Activated CD8-positive, alpha-beta memory T cell treated with anti-CD3 and anti-CD28 coated beads, Interleukin-2, amount 10 ng/mL, durations not matched to agents 7 days and 5 days (primary cell): ENCODE data around the gene KIAA1755. TPM values are rescaled to one million over a fixed set of nuclear protein-coding genes. Genes with fewer than 3 reads are reported as not detected.

Source experiments
- ATAC-seq: fragments of 150-1000 bp; cut with Tn5 transposase; one replicate; pipeline ENCODE4 v1.10.0; 2021; ENCODE audit warnings: moderate library complexity
- CTCF ChIA-PET: fragments of 350-600 bp; sonication (Branson Sonifier 250); formaldehyde crosslinking; loops from one replicate; lab custom pipeline; 2021; ENCODE audit warnings: antibody characterized with exemption; lab: Charles Lee
- DNase-seq: peaks from one replicate; pipeline ENCODE4 v3.0.0-alpha.2; 2020
- H3K27ac Mint-ChIP-seq: one replicate; pipeline ENCODE4 v1.8.0; 2021; ENCODE audit warnings: mild to moderate bottlenecking, mixed read lengths
- H3K27me3 Mint-ChIP-seq: one replicate; pipeline ENCODE4 v1.8.0; 2021; ENCODE audit warnings: mixed read lengths
- H3K36me3 Mint-ChIP-seq: one replicate; pipeline ENCODE4 v1.8.0; 2021; ENCODE audit warnings: mild to moderate bottlenecking, mixed read lengths
- H3K4me1 Mint-ChIP-seq: one replicate; pipeline ENCODE4 v1.8.0; 2021; ENCODE audit warnings: mixed read lengths
- H3K4me3 Mint-ChIP-seq: one replicate; pipeline ENCODE4 v1.8.0; 2021; ENCODE audit warnings: mild to moderate bottlenecking, moderate library complexity, mixed read lengths
- H3K9me3 Mint-ChIP-seq: one replicate; pipeline ENCODE4 v1.8.0; 2022; ENCODE audit warnings: low read depth, mixed read lengths
- total RNA-seq, 2 experiments: library from RNA; stranded (reverse); gene quantifications; one replicate each; pipeline ENCODE4 v1.2.3, GENCODE V29; 2021

KIAA1755 gene, protein sequence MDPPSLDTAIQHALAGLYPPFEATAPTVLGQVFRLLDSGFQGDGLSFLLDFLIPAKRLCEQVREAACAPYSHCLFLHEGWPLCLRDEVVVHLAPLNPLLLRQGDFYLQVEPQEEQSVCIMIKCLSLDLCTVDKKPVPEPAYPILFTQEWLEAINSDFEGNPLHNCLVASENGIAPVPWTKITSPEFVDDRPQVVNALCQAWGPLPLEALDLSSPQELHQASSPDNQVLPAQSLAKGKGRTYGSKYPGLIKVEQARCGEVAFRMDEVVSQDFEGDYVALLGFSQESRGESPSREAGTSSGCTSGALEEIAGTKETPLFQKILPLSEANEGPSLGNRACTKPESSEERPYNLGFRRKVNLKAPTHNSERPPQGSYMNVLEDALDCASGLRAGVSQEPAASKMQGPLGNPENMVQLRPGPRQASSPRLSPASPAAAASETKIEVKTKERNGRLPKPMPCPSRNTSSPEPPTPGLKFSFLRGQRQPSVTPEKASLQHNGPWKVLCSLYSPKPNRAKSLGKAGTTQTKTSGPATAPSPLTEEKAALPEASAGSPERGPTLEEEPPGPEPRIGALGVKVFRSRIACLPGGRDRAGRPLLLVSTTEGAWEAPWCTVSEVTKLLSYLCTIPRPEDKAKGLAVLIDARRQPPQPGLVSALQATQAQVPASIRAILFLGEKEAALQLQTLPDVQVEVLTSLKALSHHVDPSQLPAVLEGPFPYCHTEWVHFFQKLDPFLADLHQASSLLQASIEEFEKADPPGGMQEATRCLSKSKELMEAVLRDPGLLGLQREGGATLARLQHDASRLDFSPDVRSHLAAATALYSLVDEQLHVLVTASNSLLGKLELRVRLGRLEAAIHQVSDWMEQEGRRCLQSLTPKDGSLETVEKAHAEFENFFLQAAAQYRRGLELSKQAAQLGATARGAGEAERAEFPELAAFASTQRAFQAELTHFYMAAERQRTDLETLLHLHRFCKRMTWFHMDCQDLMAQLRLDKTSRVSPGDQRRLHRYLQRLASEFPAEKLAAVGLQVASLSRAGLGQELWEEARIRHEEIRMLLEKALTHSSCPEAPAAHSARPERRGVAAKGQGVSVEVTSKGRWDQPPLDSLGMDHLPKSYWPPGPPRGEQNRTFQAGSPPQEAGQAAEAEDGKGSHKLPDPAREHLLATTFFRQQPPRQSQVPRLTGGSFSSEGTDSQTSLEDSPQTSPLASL
- total RNA-seq, result not detected

GRCh38 chr20:38260378-38261053 is at the start of gene KIAA1755:
Gene KIAA1755, minus strand, starts transcription at chr20:38260735. Its CDS starts 235 bp downstream, at chr20:38260500.
- H3K4me1 Mint-ChIP-seq, result no peaks in the 10 kb centered on the region
- no peak within 1 kb of the TSS for H3K4me3 Mint-ChIP-seq
- peaks cover 59% of the 10 kb centered on the region for H3K27me3 Mint-ChIP-seq
- H3K9me3 Mint-ChIP-seq, result no peaks in the 10 kb centered on the region
- DNase-seq (no peak), ATAC-seq (no peak)
- H3K27ac Mint-ChIP-seq, result no peak within 1 kb of the TSS
- H3K36me3 Mint-ChIP-seq, result no peaks in the 10 kb centered on the region
- CTCF ChIA-PET, result no interaction called here

DNA sequence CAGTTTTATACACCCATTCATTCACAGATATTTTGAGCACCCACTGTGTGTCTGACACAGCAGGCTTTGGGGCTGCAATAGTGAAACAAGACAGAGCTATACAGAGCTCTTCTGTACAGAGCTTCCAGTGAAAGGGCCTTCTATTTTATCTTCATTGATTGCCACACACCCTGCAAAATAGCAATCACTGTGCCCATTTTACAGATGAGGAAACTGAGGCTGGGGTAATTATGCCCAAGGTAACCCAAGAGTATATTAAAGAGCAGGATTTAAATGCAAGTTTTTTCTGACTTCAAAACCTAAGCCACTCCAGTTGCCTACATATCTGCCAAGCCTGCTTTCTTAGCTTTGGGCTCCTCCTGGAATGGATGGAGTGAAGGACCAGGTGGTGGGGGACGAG is 47.9 kb upstream of the KIAA1755 start:
- ATAC-seq, result no peak
- peaks cover 25% of the 10 kb centered on the region for H3K4me1 Mint-ChIP-seq
- H3K9me3 Mint-ChIP-seq, result no peaks in the 10 kb centered on the region
- H3K36me3 Mint-ChIP-seq, result no peaks in the 10 kb centered on the region
- peaks cover 46% of the 10 kb centered on the region for H3K27me3 Mint-ChIP-seq
- H3K27ac Mint-ChIP-seq, result no peak overlapping the region
- no peak overlapping the region for H3K4me3 Mint-ChIP-seq
- no peak for DNase-seq
- CTCF ChIA-PET, result interaction anchor here (0.6 to 0.8 kb wide), 2 partner anchors 48 to 89 kb away, joined by 3 read pairs; no protein-coding TSS in a partner anchor

DNA sequence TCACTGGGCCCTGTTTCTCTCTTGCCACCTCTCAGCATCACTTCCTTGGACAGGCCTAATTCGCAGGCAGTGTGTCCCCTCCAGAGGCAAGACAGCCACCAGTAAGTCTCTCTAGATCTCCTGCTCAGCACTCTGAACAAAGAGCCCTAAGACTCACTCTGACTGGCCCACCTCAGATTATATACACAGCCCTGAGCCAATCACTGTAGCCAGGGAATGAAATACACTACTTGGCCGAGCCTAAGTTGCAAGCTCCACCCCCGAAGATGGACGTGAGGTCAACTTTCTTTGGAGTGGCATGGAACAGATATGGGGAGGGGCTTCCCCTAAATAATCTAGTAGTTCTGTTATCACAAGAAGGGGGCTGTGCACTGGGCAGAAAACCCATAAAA is 47.5 kb upstream of the KIAA1755 start:
- Mint-ChIP-seq H3K27ac (no peak overlapping the region), H3K36me3 (no peaks in the 10 kb centered on the region), H3K9me3 (no peaks in the 10 kb centered on the region), H3K27me3 (peaks cover 50% of the 10 kb centered on the region), H3K4me3 (no peak overlapping the region), H3K4me1 (peaks cover 27% of the 10 kb centered on the region)
- ATAC-seq (no peak), DNase-seq (no peak)
- CTCF ChIA-PET, result interaction anchor here (0.8 kb wide), 1 partner anchor 48 kb away, joined by 3 read pairs; no protein-coding TSS in a partner anchor

GRCh38 chr20:38307371-38308046 is 47.0 kb upstream of the KIAA1755 start:
- H3K27me3 Mint-ChIP-seq, result peaks cover 55% of the 10 kb centered on the region
- H3K36me3 Mint-ChIP-seq, result no peaks in the 10 kb centered on the region
- DNase-seq (peak; percentile 44), ATAC-seq (no peak)
- no peaks in the 10 kb centered on the region for H3K9me3 Mint-ChIP-seq
- H3K27ac Mint-ChIP-seq, result no peak overlapping the region
- H3K4me3 Mint-ChIP-seq, result no peak overlapping the region
- CTCF ChIA-PET, result no interaction called here
- H3K4me1 Mint-ChIP-seq, result peaks cover 27% of the 10 kb centered on the region

GRCh38 chr20:38306379-38306778 is 45.8 kb upstream of the KIAA1755 start:
- Mint-ChIP-seq H3K27ac (no peak overlapping the region), H3K9me3 (no peaks in the 10 kb centered on the region), H3K36me3 (no peaks in the 10 kb centered on the region), H3K27me3 (peaks cover 56% of the 10 kb centered on the region), H3K4me1 (peaks cover 27% of the 10 kb centered on the region), H3K4me3 (no peak overlapping the region)
- DNase-seq (no peak), ATAC-seq (no peak)
- CTCF ChIA-PET, result no interaction called here

- Mint-ChIP-seq H3K27me3 (peaks cover 57% of the 10 kb centered on the region), H3K36me3 (no peaks in the 10 kb centered on the region), H3K9me3 (no peaks in the 10 kb centered on the region), H3K4me3 (no peak overlapping the region), H3K27ac (no peak overlapping the region), H3K4me1 (peaks cover 27% of the 10 kb centered on the region)
- CTCF ChIA-PET, result no interaction called here
- ATAC-seq, result no peak
- DNase-seq, result no peak
Measured at GRCh38 chr20:38305541-38305940, 45.0 kb upstream of the KIAA1755 start.

DNA sequence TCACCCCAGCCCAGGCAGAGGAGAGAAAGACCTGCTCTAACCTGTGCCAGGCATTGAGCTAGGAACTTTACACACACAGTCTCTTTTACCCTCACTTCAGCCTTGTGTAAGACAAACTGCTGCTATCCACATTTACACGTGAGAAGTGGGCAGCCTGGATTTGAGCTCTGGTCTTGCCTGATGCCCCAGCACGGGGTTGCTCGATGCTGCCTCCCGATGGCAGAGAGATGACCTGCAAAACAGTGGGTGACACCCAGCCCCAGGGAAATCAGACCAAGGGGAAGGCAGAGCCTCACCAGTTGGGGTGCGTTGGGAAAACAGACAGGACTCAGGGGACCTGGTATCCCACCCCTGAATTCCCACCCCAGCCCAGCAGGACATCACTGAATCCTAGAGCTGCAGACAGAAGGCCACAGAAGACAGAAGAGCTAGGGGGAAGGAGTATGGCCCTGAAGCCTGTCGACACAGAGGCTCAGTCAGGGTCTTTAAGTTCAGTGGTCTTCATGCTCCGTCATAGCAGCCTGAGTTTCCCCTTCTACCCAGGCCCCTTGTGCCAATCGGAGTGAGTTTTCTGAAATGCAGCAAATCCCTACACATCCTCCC is 44.4 kb upstream of the KIAA1755 start:
- no peaks in the 10 kb centered on the region for H3K9me3 Mint-ChIP-seq
- H3K27ac Mint-ChIP-seq, result no peak overlapping the region
- H3K36me3 Mint-ChIP-seq, result no peaks in the 10 kb centered on the region
- DNase-seq (peak; percentile 56), ATAC-seq (peak; percentile 42)
- peaks cover 27% of the 10 kb centered on the region for H3K4me1 Mint-ChIP-seq
- H3K4me3 Mint-ChIP-seq, result no peak overlapping the region
- CTCF ChIA-PET, result no interaction called here
- H3K27me3 Mint-ChIP-seq, result peaks cover 54% of the 10 kb centered on the region

- Mint-ChIP-seq H3K9me3 (no peaks in the 10 kb centered on the region), H3K27ac (no peak within 1 kb of the TSS), H3K27me3 (peaks cover 52% of the 10 kb centered on the region), H3K4me3 (no peak within 1 kb of the TSS), H3K4me1 (peaks cover 27% of the 10 kb centered on the region), H3K36me3 (no peaks in the 10 kb centered on the region)
- DNase-seq (no peak), ATAC-seq (peak; percentile 36)
- CTCF ChIA-PET, result interaction anchor here (1.4 kb wide), 1 partner anchor 79 kb away, joined by 4 read pairs; no protein-coding TSS in a partner anchor
Measured at GRCh38 chr20:38303908-38304379, 43.4 kb upstream of the KIAA1755 start, which contains the start of gene BPI. Gene BPI, plus strand, starts transcription at chr20:38304156. Its CDS starts 68 bp downstream, at chr20:38304224.

- no peak overlapping the region for H3K4me3 Mint-ChIP-seq
- CTCF ChIA-PET, result interaction anchor here (1.4 to 1.9 kb wide), 2 partner anchors 12 to 78 kb away, joined by 4 to 5 read pairs; no protein-coding TSS in a partner anchor
Measured at GRCh38 chr20:38302786-38303185, 42.3 kb upstream of the KIAA1755 start.

GRCh38 chr20:38301309-38301708 is 40.8 kb upstream of the KIAA1755 start:
- Mint-ChIP-seq H3K27me3 (peaks cover 48% of the 10 kb centered on the region), H3K4me3 (no peak overlapping the region), H3K36me3 (no peaks in the 10 kb centered on the region), H3K27ac (no peak overlapping the region), H3K4me1 (peaks cover 17% of the 10 kb centered on the region), H3K9me3 (no peaks in the 10 kb centered on the region)
- no peak for DNase-seq
- CTCF ChIA-PET, result interaction anchor here (1.9 kb wide), 1 partner anchor 10 kb away, joined by 5 read pairs; no protein-coding TSS in a partner anchor
- ATAC-seq, result no peak

More at GRCh38 chr20:38302786-38303185, 42.3 kb upstream of the KIAA1755 start:
- Mint-ChIP-seq H3K36me3 (no peaks in the 10 kb centered on the region), H3K27me3 (peaks cover 52% of the 10 kb centered on the region), H3K4me1 (peaks cover 22% of the 10 kb centered on the region), H3K27ac (no peak overlapping the region), H3K9me3 (no peaks in the 10 kb centered on the region)
- no peak for DNase-seq
- ATAC-seq, result no peak

GRCh38 chr20:38300438-38300837 is 39.9 kb upstream of the KIAA1755 start:
- no peak overlapping the region for H3K27ac Mint-ChIP-seq
- no peaks in the 10 kb centered on the region for H3K36me3 Mint-ChIP-seq
- no peak for ATAC-seq
- DNase-seq, result no peak
- H3K9me3 Mint-ChIP-seq, result no peaks in the 10 kb centered on the region
- H3K4me1 Mint-ChIP-seq, result peaks cover 17% of the 10 kb centered on the region
- H3K27me3 Mint-ChIP-seq, result peaks cover 46% of the 10 kb centered on the region
- H3K4me3 Mint-ChIP-seq, result no peak overlapping the region
- CTCF ChIA-PET, result no interaction called here
